NCI-H1930 (cell line): ENCODE measurements around the gene UGT1A1.

Experiments
- DNase-seq, 2 experiments: peaks; one replicate each; lab custom pipeline; 2025; lab: John Stamatoyannopoulos, UW

UGT1A1 gene

GRCh38 chr2:233817361-233817911, 57.4 kb downstream of the UGT1A1 start:
- DNase-seq = no peak

- no peak for DNase-seq
Measured at GRCh38 chr2:233817995-233818638, 58.0 kb downstream of the UGT1A1 start.

GRCh38 chr2:233818639-233819621, 58.9 kb downstream of the UGT1A1 start:
- no peak for DNase-seq

GRCh38 chr2:233819884-233820773, 60.1 kb downstream of the UGT1A1 start:
- no peak for DNase-seq

GRCh38 chr2:233820774-233821105, 60.7 kb downstream of the UGT1A1 start:
- no peak for DNase-seq

- no peak for DNase-seq
Measured at GRCh38 chr2:233821196-233821595, 61.1 kb downstream of the UGT1A1 start.

- DNase-seq = no peak
Measured at GRCh38 chr2:233821709-233822100, 61.6 kb downstream of the UGT1A1 start.

GRCh38 chr2:233822101-233822771, 62.2 kb downstream of the UGT1A1 start:
- no peak for DNase-seq
